NCI-H146 treated with DMSO at 0.1 percent for 48 hours (cell line): ENCODE data around the gene UBA6.

Experiments
- DNase-seq: peaks from one replicate; lab custom pipeline; 2025; ENCODE audit not compliant: unreplicated experiment; lab: John Stamatoyannopoulos, UW

UBA6 gene

DNA sequence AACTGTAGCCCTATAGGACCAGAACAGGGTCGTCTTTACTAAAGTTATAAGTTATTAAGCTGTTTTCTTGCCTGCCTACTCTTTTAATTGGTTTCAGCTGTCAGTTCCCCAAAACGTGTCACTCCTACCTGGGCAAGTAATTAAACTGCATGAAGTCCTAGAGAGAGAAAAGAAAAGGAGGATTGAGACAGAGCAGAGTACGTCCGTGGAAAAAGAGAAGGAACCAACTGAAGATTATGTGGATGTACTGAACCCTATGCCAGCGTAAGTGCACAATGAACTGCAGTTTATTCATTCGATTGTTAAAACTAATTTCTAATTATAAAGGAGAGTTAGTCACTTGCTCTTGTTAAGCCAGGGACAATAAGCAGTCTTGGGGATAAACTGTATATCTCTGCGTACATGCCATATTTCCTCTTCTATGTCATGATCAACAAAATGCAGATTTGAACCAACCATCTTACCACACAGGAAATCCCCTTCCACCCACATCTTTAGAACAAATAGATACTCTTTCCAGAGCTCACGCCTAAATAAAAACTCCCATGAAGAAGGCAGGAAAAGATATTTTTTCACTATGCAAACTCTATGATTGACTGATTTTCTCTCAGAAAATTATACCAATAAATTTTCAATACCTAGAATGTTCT lies 119.6 kb downstream of the UBA6 start:
- no peak for DNase-seq

DNA sequence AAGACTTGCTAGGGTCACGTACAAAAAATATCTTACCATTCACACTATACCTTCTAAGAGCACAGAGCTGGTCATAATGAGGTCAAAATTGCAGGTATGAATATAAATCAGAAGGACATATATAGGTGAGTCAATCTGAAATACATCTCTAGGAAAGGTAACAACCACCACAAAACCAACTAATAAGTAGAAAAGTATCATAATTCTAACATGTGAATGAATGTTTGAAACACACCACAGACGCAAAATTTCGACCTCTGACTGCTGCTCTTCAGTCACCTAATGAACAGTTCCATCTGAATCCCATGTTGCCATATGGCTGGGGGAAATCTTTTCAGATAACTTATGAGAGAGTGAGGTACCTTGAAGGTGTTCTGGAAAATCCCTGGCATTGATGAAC lies 120.4 kb downstream of the UBA6 start:
- DNase-seq, result no peak

DNA sequence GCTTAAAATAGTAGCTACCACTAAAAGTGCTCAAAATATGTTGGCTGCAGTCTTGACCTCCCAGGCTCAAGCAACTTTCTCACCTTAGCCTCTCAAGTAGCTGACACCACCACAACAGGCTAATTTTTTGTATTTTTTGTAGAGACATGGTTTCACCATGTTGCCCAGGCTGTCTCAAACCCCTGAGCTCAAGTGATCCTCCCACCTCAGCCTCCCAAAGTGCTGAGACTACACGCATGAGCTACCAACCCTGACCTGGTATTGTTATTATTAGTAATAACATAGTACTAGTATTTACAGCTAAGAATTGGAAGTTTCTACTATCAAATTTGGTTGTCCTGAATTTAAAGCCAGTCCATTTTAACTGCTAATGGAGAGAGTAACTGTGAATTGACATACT lies 124.4 kb downstream of the UBA6 start:
- no peak for DNase-seq

DNA sequence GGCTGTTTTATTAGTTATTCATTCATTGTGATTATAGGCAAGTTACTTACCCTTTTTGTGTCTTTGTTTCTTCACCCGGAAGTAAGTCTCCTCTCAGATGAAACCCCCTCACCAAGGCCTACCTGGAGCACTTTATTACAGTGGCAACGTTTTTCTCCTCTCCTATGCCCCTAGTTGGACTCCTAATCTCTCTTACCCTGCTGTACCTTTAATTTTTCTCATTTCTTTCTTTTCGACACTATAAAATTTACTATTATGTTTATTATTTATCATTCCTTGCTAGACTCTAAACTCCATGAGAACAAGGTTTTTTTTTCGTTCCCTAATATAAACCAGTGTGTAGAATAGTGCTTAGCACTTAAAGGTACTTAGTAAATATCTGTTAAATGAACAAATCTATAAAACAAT lies 124.9 kb downstream of the UBA6 start:
- DNase-seq, result no peak

DNA sequence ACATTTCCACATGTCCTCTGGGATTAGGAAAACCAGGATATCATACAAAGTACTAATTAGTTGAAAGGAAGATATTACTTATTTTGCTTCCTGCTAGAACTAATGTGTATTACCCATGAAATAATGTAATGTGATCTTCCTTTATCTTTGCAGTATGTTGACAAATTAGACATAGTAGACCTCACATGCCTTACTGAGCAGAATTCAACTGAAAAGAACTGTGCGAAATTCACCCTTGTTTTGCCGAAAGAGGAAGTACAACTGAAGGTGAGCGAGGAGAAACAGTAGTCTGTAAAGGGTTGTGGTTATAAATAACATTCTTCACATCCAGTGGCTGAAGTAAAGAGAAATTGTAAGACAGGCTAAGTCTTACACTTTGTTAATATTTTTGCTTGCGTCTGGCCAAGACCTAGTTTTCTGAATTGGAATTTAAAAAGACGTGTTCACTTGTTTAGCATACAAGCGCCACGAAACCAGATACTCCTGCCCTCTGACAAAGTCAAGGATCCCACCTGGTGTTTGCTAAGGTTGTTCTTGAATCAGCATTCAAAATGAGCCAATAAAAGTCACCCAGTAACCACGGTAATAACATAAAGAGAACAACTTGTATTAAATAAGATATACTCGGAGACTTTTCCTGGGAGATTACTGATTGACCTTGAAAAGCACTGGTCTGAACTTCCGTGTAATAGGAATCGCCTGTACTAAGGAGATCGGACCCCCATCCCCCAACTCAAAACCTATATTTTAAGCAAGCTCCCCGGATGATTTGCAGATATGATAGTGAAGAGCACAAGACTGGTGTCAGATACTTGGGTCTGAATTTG lies 125.5 kb downstream of the UBA6 start:
- peak; percentile 95 for DNase-seq

DNA sequence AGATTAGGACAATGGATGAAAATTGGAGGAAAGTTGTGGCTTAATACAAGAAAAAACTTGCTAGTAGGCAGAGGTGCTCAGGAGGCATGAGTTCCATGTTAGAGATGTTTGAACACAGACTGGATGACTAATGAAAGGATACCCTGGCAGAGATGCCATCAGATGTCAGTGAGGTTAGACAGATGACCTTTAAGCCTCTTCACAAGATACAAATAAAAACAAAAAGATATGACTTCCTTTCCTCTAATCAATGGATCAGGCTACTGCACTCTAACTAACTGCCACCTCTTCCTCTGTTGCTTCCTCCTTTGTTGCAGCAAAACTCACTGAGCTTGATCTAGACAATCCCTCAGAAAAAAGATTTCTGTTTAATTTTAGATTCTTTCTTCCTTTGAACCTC lies 127.8 kb downstream of the UBA6 start:
- DNase-seq, result no peak

DNA sequence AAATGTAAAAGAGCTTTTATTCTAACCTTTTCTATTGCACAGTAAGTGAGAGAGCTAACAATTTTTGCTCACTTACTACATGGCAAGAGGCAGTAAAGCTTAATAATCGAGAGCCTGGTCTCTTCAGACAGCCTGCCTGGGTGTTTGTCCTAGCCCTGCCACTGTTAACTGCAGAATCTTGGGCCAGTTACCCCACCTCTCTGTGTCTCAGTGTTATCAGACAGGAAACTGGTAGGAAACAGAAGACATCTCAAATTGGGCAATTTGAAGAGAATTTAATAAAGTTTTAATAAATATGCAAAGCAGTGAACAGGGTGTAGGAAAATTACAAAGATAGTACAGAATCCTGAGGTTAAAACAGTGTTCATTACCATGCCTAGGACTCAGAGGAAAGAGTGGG lies 129.0 kb downstream of the UBA6 start:
- no peak for DNase-seq

DNA sequence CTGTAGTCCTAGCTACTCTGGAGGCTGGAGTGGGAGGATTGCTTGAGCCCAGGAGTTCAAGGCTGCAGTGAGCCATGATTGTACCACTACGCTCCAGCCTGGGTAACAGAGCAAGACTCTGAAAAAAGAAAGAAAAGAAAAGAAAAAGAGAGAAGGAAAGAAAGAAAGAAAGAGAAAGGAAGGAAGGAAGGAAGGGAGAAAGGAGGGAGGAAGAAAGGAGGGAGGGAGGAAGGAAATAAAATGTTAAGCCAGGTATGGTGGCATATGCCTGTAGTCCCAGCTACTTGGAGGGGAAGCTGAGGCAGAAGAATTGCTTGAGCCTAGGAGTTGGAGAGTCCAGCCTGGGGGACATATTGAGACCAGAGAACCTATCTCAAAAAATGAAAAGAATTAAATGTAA lies 130.4 kb downstream of the UBA6 start:
- DNase-seq, result no peak

DNA sequence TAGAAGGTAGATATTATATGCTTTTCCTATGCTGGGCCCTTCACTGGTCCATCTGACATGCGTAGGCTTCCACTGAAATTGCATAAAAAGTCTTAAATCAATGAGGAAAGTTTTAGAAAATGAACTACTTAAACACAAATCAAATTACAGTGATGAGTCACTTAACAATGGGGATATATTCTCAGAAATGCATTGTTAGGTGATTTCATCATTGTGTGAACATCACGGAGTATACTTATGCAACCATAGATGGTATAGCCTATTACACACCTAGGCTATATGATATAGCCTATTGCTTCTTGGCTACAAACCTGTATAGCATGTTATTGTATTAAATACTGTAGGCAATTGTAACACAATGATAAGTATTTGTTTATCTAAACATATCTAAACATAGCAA lies 132.1 kb downstream of the UBA6 start:
- DNase-seq, result no peak

DNA sequence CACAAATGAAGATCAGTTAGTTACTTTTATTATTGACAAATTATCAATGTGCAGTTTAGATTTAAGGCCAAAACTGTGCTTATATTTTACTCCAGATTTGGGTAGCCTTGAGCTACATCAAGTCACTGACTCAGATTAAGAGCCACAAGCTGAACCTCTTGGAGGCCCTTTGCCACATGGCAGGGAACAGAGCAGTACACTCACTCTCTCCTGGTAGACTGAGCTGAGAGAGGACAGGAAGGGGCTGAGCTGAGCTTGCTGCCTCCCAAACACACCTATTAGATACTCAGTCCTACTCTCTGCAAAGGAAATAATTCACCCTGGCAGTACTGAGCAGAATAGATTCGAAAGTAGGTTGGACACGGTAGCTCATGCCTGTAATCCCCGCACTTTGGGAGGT lies 134.6 kb downstream of the UBA6 start:
- DNase-seq, result no peak

DNA sequence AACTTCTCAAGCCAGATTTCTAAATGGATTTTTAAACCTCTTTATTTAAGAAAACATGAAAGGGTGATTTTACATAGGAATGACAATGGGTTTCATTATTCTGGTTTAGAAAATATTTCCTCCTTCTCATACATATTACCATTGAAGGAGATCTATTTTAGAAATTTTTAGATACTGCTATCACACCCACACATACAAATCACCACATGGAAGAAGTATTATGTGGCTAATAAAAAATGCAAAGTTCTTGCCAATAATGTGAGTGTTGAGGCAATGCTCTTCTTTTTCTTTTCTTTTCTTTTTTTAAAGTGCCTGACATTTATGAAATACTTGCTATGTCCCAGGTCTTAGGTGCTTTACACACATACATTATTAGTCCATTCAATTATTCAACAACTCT lies 135.7 kb downstream of the UBA6 start:
- no peak for DNase-seq
